ENCODE data around the gene GKN1. TPM values are rescaled to one million over a fixed set of nuclear protein-coding genes. Genes with fewer than 3 reads are reported as not detected.

The GKN1 gene
- total and polyA plus RNA-seq, 2 of the 8 experiments (the other 6 are each of a cell fraction or from before 2014, with no cell fraction given) = not detected

GRCh38 chr2:69011611-69012157 is 37.2 kb downstream of the GKN1 start:
- H3K14ac ChIP-seq (ENCODE audit: insufficient read length) = no peak overlapping the region
- WGBS, 2 experiments (ENCODE audit: extremely low coverage in 1 of 2, insufficient coverage in 1 of 2, insufficient read length in 1 of 2, insufficient replicate concordance in 2 of 2, low coverage in 1 of 2, low lambda C conversion rate in 2 of 2, missing lambda C conversion rate in 1 of 2) = 82% methylated on average over 4 of the region's 4 CpGs; no CpG with 5 or more reads in 1 of the 2 experiments

More at GRCh38 chr2:69011611-69012157, 37.2 kb downstream of the GKN1 start:
- no peak overlapping the region for H3K23ac ChIP-seq (ENCODE audit: insufficient read length)
- H2AK5ac ChIP-seq (ENCODE audit: low read depth, low read length) = no peak overlapping the region
- H3K18ac ChIP-seq (ENCODE audit: extremely low read depth, low read length) = no peak overlapping the region
- FAIRE-seq = no peak
- peaks cover 3 to 4% (median 3%) of the 10 kb centered on the region in 4 experiments; a peak in 3 of 7 replicates for H3K4me1 ChIP-seq (replicated peaks in 1 of 4; ENCODE audit: control insufficient read depth in 3 of 4, insufficient read depth in 4 of 4, low read length in 3 of 4)
- no peak overlapping the region for H2BK120ac ChIP-seq (replicated peaks; ENCODE audit: low read depth, low read length)
- H4K8ac ChIP-seq (ENCODE audit: extremely low read depth, insufficient read depth, low read length) = no peak overlapping the region
- no peak overlapping the region for H2AFZ ChIP-seq (ENCODE audit: low read length)
- ChIA-PET CTCF (ENCODE audit: partially characterized antibody) (interaction anchor here (1.1 to 2.6 kb wide), 7 partner anchors 9 to 295 kb away, joined by 3 to 14 read pairs (median 4); no protein-coding TSS in a partner anchor), POLR2A (ENCODE audit: partially characterized antibody) (no interaction called here)
- no peak overlapping the region for H4K91ac ChIP-seq (replicated peaks; ENCODE audit: insufficient read length, low read length)
- no peak overlapping the region for H3K9ac ChIP-seq (replicated peaks in 1 of 4; ENCODE audit: extremely low read depth in 1 of 4, low read depth in 3 of 4, low read length in 3 of 4)
- no peak overlapping the region for H2BK15ac ChIP-seq (ENCODE audit: low read length)
- H3K23me2 ChIP-seq (ENCODE audit: low read depth, low read length) = peaks cover 11% of the 10 kb centered on the region
- H4K5ac ChIP-seq (ENCODE audit: insufficient read length, low read depth, low read length) = no peak overlapping the region
- H3K79me2 ChIP-seq (ENCODE audit: control insufficient read depth in 1 of 2, insufficient read depth in 2 of 2, low read length in 2 of 2) = peaks cover 0 to 21% of the 10 kb centered on the region in 2 experiments; a peak in 3 of 4 replicates
- H4K20me1 ChIP-seq (replicated peaks in 1 of 2; ENCODE audit: control insufficient read depth in 1 of 2, insufficient read depth in 2 of 2, low read length in 2 of 2) = peaks cover 0 to 2% of the 10 kb centered on the region in 2 experiments
- no peak overlapping the region for H2BK5ac ChIP-seq (ENCODE audit: low read depth, low read length)
- no peak overlapping the region for H3K4ac ChIP-seq (replicated peaks; ENCODE audit: insufficient read length, low read depth, low read length)
- no peak for TF ChIP-seq EZH2 (IDR thresholded peaks at IDR 0.05; ENCODE audit: low read depth, low read length, severe bottlenecking)
- no peak for TF ChIP-seq CBX5 (IDR thresholded peaks at IDR 0.05; ENCODE audit: low read depth, low read length)
- no peak overlapping the region for H2BK20ac ChIP-seq (ENCODE audit: low read length)
- H3K79me1 ChIP-seq (ENCODE audit: low read depth, low read length) = no peaks in the 10 kb centered on the region; the same call in 1 of the 2 replicates
- no peak overlapping the region for H3K27ac ChIP-seq (ENCODE audit: low read depth, low read length)
- no peak overlapping the region for H3K4me3 ChIP-seq (ENCODE audit: extremely low read depth in 1 of 4, insufficient read depth in 2 of 4, low read depth in 3 of 4, low read length in 4 of 4)
- no peak overlapping the region; a peak in 1 of 4 replicates for H3K4me2 ChIP-seq (ENCODE audit: insufficient read depth in 1 of 2, low read depth in 2 of 2, low read length in 2 of 2)
- no peak overlapping the region for H2BK12ac ChIP-seq (ENCODE audit: low read depth, low read length)
- H3K9me3 ChIP-seq (ENCODE audit: insufficient read depth in 2 of 2, low read depth in 1 of 2, low read length in 1 of 2) = no peaks in the 10 kb centered on the region
- DNase-seq (ENCODE audit: low read depth in 1 of 2, low spot score in 2 of 2) = no peak
- H3K27me3 ChIP-seq (replicated peaks in 1 of 4; ENCODE audit: control insufficient read depth in 3 of 4, extremely low read depth in 1 of 4, insufficient read depth in 3 of 4, low read length in 3 of 4) = peaks cover 0 to 10% (median 4%) of the 10 kb centered on the region in 4 experiments; a peak in 4 of 7 replicates
- no peaks in the 10 kb centered on the region for H3K36me3 ChIP-seq (ENCODE audit: control insufficient read depth in 2 of 4, insufficient read depth in 4 of 4, low read length in 3 of 4)
- H3K56ac ChIP-seq (replicated peaks; ENCODE audit: insufficient read length, low read depth, low read length) = no peak overlapping the region
